Measurements from ENCODE around the gene GBE1.
"Not testable (repeated sequence)": the region's sequence is repeated elsewhere in the genome, so short reads cannot be mapped to it uniquely, and the experiment has no call there.

Gene GBE1

GRCh38 chr3:81752604-81753003 lies 8.8 kb downstream of the GBE1 start:
- no peak for DNase-seq

- DNase-seq: no peak
Measured at GRCh38 chr3:81749265-81749664, 12.2 kb downstream of the GBE1 start.

DNA sequence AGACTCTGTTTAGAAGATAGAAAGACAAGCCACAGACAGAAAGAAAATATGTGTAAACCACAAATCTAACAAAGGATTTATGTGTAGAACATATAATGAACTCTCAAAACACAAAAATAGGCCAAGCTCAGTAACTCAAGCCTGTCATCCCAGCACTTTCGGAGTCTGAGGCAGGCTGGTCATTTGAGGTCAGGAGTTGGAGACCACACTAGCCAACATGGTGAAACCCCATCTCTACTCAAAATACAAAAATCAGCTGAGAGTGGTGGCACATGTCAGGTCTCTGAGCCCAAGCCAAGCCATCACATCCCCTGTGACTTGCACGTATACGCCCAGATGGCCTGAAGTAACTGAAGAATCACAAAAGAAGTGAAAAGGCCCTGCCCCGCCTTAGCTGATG lies 14.2 kb downstream of the GBE1 start:
- not testable (repeated sequence) for DNase-seq

- no peak for DNase-seq
Measured at GRCh38 chr3:81744366-81744765, 17.1 kb downstream of the GBE1 start.

- DNase-seq: no peak
Measured at GRCh38 chr3:81743096-81744025, 18.1 kb downstream of the GBE1 start.

- no peak for DNase-seq
Measured at GRCh38 chr3:81742581-81742980, 18.9 kb downstream of the GBE1 start.

DNA sequence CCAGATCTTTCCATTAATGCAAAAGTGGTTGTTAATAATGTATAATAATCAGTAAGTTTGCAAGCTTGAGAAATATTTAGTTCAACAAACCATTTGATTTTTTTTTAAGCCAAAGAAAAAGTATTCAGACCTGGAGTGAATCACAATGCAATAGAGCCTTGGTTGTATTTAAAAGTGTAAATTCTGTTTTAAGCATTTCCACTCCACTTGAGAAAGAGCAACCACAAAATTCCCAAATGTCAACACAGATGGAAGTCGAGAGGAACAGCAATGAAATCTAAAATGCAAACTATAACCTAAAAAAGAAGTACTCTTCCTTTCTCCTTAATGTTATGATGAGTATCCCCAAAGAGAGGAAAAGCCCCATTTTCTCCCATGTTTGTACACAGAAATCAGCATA lies 20.2 kb downstream of the GBE1 start:
- DNase-seq: no peak

GRCh38 chr3:81740731-81741130 lies 20.7 kb downstream of the GBE1 start:
- no peak for DNase-seq

DNA sequence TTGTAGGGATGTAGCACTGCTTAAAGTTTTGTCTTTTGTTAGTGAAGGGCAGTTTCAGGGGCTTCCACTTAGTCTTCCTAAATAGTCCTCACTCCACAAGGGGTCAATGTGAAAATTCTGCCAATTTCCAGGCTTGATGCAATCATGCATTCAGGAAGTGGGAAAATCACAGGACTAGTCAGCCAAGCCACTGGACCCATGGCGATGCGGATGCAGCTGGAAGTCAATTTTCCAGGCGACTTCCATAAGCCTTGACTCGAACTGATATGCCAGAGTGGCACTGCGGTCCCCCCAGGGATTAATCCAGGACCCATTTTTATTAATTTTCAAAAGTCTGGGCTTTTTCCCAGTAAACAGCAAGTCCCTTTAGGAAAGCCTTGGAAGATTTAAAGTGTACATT lies 26.1 kb downstream of the GBE1 start:
- DNase-seq: no peak

DNA sequence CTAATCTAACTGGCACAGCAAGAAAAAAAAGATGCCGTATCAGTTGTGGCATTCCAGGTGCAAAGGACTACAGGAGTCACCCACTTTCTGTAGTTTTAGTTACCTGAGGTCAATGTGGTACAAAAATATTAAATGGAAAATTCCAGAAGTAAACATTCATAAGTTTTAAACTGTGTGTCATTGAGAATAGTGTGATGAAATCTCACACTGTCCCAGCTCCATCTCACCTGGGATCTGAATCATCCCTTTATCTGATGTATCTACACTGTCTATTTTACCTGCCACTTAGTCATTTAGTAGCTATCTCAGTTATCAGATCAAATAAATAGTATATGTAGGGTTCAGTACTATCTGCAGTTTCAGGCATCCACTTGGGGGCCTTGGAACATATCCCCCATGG lies 26.7 kb downstream of the GBE1 start:
- DNase-seq: no peak

GRCh38 chr3:81732642-81733041 lies 28.8 kb downstream of the GBE1 start:
- DNase-seq: no peak

DNA sequence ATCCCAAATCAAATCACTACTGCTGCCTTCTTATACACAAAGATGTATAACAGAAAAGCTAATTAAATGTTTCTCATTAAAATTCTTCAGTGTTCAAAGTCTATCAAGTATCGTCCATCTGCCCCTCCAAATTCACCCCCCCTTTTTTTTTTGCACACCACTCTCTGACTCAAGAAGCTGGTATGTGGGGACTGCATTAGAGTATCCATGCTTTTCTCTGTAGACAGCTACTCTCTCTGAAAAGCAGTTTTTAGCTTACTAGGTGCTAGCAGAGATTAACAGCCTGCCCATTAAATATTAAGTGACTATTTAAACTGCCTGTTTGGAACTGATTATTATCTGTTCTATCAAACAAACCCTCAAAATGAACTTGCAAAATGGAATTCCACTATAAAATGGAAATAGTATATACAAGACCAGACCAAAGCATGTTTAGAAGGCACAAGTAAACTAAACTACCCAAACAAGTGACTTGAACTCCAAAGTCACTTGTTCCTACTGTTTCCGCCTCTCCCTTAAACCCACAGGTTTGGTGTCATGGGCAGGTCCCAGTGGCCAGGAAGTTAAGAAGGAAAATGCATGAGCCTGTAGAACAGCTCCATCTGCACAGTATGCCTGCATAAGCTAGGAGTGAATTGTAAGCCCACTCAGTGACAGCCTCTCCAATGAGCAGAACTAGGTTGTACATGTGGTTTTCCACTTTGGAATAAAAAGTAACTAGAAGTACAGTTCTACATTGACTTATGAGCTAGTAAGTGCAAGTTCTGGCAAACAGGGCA lies 32.5 kb downstream of the GBE1 start:
- DNase-seq: no peak

DNA sequence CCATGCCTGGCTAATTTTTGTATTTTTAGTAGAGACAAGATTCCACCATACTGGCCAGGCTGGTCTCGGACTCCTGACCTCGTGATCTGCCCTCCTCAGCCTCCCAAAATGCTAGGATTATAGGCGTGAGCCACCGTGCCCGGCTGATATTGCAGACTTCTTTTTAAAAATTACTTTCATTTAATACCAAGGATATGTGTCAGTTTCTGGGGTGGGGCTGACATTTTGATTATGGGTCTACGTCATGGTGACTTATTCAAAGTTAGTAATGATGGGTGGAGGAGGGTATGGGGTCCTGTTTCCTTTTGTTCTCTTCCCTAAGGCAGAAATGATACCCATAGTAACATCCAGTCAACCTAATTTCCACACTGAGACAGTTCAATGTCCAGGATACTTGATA lies 34.7 kb downstream of the GBE1 start:
- no peak for DNase-seq

DNA sequence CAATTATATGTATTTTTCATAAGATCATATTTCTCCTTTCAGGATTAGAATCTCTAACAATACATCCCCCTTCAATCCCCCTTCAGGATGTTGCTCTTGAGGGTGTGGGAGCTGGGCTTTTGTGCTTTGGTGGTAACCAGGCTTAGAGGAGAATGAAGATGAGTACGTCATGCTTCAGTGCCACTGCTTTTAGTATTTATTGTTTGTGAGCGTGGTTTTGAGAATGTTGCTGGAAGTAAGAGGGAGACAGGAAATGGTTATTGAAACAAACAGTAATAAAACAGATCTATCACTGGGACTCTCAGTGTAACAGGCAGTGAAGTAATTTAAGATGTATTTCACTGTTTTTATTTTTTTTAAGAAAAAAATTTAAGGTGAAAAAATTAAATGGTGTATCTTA lies 35.3 kb downstream of the GBE1 start:
- DNase-seq: no peak

- DNase-seq: no peak
Measured at GRCh38 chr3:81723732-81724313, 37.6 kb downstream of the GBE1 start.

DNA sequence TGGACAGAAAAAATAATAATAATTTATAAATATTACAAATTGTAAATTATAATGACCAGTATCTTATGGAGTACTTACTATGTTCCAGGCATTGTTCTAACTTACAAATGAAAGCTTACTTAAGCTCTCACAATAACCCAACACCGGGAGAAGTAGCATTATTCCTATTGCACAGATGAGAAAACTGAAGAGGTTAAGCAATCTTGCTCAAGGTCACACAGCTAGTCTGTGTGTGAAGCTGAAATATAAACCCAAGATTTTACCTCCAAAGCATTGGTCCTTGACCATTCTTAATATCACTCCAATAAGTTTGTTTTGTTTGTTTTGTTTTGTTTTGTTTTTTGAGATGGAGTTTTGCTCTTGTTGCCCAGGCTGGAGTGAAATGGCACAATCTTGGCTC lies 43.1 kb downstream of the GBE1 start:
- no peak for DNase-seq

- DNase-seq: peak; percentile 81
Measured at GRCh38 chr3:81716870-81717509, 44.5 kb downstream of the GBE1 start.

DNA sequence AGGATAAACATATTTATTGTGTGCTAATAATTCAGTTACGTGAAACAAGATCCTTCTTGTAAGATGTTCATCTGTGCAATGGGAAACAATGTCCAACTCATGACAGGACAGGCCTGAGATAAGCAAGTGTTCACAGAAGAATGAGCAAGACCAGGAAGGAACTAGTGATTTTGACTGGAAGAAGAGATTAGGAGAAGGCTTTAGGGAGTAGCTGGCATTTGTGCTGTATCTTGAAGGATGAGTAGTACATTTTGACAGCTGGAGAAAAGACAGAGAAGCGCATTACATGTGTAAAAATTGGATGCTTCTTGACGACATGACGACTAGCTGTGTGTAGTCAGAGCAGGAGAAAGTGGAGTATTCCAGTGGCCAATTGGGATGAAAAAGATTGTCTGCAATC lies 48.4 kb downstream of the GBE1 start:
- no peak for DNase-seq

GRCh38 chr3:81709606-81710005 lies 51.8 kb downstream of the GBE1 start:
- DNase-seq: no peak

GRCh38 chr3:81707996-81708395 lies 53.4 kb downstream of the GBE1 start:
- DNase-seq: no peak

- no peak for DNase-seq
Measured at GRCh38 chr3:81702126-81702525, 59.3 kb downstream of the GBE1 start.

GRCh38 chr3:81699536-81700320 lies 61.7 kb downstream of the GBE1 start:
- no peak for DNase-seq

All from SHP77 treated with DMSO at 0.1 percent for 48 hours (cell line).